Panc1 (cell line): Measurements from ENCODE around the gene OR6N1. TPM values are rescaled to one million over a fixed set of nuclear protein-coding genes. Genes with fewer than 3 reads are reported as not detected.

ENCODE experiments used
- ATAC-seq: fragments of 200-7000 bp; cut with Tn5 transposase; 2 replicates; pipeline ENCODE4 v1.9.1; 2020; ENCODE audit warnings: mild to moderate bottlenecking, moderate library complexity
- BruUV-seq: library from RNA; stranded (reverse); fragments of 400-500 nt; replicated peaks from 2 replicates; lab custom pipeline; 2021; lab: Mats Ljungman, UMichigan
- CTCF ChIA-PET: fragments of 300-600 bp; sonication (Branson Sonifier 250); formaldehyde crosslinking; loops from one replicate; lab custom pipeline; 2022; ENCODE audit warnings: antibody characterized with exemption; lab: Charles Lee
- POLR2A ChIA-PET: fragments of 300-600 bp; sonication (Branson Sonifier 250); formaldehyde crosslinking; loops from one replicate; lab custom pipeline; 2022; ENCODE audit warnings: antibody characterized with exemption; lab: Charles Lee
- DNase-seq: peaks from one replicate; pipeline ENCODE4 v3.0.0-alpha.2; 2010; ENCODE audit warnings: low read depth, low spot score
- H3K27ac ChIP-seq: 2 replicates; pipeline ENCODE4 v1.5.1; 2011; ENCODE audit warnings: mild to moderate bottlenecking, low read length, inconsistent platforms
- H3K27me3 ChIP-seq: fragments of 200-500 bp; sonication (Bioruptor generic); 2 replicates; pipeline ENCODE4 v1.6.0; 2014; ENCODE audit warnings: low read length, inconsistent platforms; ENCODE audit not compliant: control insufficient read depth, insufficient read depth
- H3K36me3 ChIP-seq: fragments of 200-500 bp; sonication (Bioruptor generic); 2 replicates; pipeline ENCODE4 v1.5.1; 2014; ENCODE audit warnings: inconsistent platforms, mild to moderate bottlenecking, low read length, moderate library complexity; ENCODE audit not compliant: control insufficient read depth, insufficient read depth
- H3K4me1 ChIP-seq: 2 replicates; pipeline ENCODE4 v1.5.1; 2011; ENCODE audit warnings: inconsistent platforms, mild to moderate bottlenecking, low read length, moderate library complexity; ENCODE audit not compliant: control insufficient read depth, insufficient read depth
- H3K4me3 ChIP-seq, 2 experiments: 2 replicates each; pipeline ENCODE4 v1.5.1; 2011 to 2012; ENCODE audit warnings: low read depth in 2 of 2, low read length in 2 of 2, mild to moderate bottlenecking in 2 of 2, inconsistent platforms in 1 of 2, moderate library complexity in 1 of 2
- H3K9me3 ChIP-seq: fragments of 200-500 bp; sonication (Bioruptor generic); 2 replicates; pipeline ENCODE4 v1.5.1; 2014; ENCODE audit warnings: low read depth, mild to moderate bottlenecking, inconsistent platforms, low read length, moderate library complexity; ENCODE audit not compliant: control insufficient read depth, insufficient read depth
- POLR2AphosphoS5 ChIP-seq: IDR thresholded peaks from 2 replicates; pipeline ENCODE4 v1.6.1; 2012; ENCODE audit warnings: mild to moderate bottlenecking, low read depth, low read length, moderate library complexity
- SIN3A ChIP-seq: IDR thresholded peaks from 2 replicates; pipeline ENCODE4 v1.6.1; 2012; ENCODE audit warnings: low read depth, mild to moderate bottlenecking, low read length, moderate library complexity, borderline replicate concordance; ENCODE audit not compliant: insufficient read depth
- TCF7L2 ChIP-seq: IDR thresholded peaks from 2 replicates; pipeline ENCODE4 v1.6.1; 2011; ENCODE audit warnings: mild to moderate bottlenecking, low read depth, low read length, inconsistent platforms
- in situ Hi-C: cut with HindIII; loops from 2 replicates; pipeline ENCODE4 v1.10.0; 2016; ENCODE audit warnings: low sequenced_read_pairs, low pct_unique_long_range_greater_than_20kb
- intact Hi-C: fragments of 100-400 bp; cut with micrococcal nuclease; formaldehyde crosslinking; loops from one replicate; pipeline ENCODE4 v1.10.0; 2022; ENCODE audit not compliant: unreplicated experiment
- total RNA-seq: library from RNA; stranded (reverse); gene quantifications from one replicate; pipeline ENCODE4 v1.2.1, GENCODE V29; 2021; ENCODE audit not compliant: unreplicated experiment
- TF ChIP-seq, protein P1 (sequence below): fragments of 450-650 bp; IDR thresholded peaks from 2 replicates; pipeline ENCODE4 v1.5.1; 2017; ENCODE audit warnings: mild to moderate bottlenecking
- TF ChIP-seq, protein P2 (sequence below), 2 experiments: IDR thresholded peaks; 2 replicates each; pipeline ENCODE4 v1.6.1; 2011 to 2012; ENCODE audit warnings: low read depth in 2 of 2, control low read depth in 1 of 2, low read length in 1 of 2, mild to moderate bottlenecking in 1 of 2, moderate library complexity in 1 of 2; ENCODE audit not compliant: insufficient read depth in 1 of 2

Gene OR6N1
- total RNA-seq, 1 experiment from 2014 or later = not detected

DNA sequence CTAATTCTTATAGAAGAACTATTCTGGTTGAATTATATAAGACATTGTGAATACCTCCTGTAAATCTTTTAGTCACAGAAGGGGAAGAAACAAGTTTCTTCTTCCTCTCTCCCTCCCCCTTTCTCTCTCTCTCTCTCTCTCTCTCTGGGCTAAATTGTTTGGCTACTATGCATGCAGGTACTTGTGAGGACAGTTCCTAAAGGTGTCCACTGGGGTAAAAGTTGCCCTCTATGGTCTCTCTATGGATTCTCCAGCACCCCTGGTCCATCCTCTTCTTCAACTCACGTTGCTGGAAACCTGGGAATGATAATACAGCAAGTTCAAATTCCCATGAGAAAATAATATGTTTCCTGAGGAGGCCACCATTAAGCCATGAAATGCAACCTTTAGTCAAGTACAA is 57.2 kb downstream of the OR6N1 start:
- Histone ChIP-seq H3K4me3 (no peak overlapping the region), H3K27ac (no peak overlapping the region), H3K27me3 (no peaks in the 10 kb centered on the region), H3K4me1 (no peaks in the 10 kb centered on the region), H3K36me3 (no peaks in the 10 kb centered on the region), H3K9me3 (no peaks in the 10 kb centered on the region)
- ChIA-PET POLR2A (no interaction called here), CTCF (no interaction called here)
- no peak for TF ChIP-seq SIN3A
- TF ChIP-seq POLR2AphosphoS5 = no peak
- TF ChIP-seq, protein P1, sequence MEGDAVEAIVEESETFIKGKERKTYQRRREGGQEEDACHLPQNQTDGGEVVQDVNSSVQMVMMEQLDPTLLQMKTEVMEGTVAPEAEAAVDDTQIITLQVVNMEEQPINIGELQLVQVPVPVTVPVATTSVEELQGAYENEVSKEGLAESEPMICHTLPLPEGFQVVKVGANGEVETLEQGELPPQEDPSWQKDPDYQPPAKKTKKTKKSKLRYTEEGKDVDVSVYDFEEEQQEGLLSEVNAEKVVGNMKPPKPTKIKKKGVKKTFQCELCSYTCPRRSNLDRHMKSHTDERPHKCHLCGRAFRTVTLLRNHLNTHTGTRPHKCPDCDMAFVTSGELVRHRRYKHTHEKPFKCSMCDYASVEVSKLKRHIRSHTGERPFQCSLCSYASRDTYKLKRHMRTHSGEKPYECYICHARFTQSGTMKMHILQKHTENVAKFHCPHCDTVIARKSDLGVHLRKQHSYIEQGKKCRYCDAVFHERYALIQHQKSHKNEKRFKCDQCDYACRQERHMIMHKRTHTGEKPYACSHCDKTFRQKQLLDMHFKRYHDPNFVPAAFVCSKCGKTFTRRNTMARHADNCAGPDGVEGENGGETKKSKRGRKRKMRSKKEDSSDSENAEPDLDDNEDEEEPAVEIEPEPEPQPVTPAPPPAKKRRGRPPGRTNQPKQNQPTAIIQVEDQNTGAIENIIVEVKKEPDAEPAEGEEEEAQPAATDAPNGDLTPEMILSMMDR = no peak
- no peak for TF ChIP-seq TCF7L2
- TF ChIP-seq, protein P2, sequence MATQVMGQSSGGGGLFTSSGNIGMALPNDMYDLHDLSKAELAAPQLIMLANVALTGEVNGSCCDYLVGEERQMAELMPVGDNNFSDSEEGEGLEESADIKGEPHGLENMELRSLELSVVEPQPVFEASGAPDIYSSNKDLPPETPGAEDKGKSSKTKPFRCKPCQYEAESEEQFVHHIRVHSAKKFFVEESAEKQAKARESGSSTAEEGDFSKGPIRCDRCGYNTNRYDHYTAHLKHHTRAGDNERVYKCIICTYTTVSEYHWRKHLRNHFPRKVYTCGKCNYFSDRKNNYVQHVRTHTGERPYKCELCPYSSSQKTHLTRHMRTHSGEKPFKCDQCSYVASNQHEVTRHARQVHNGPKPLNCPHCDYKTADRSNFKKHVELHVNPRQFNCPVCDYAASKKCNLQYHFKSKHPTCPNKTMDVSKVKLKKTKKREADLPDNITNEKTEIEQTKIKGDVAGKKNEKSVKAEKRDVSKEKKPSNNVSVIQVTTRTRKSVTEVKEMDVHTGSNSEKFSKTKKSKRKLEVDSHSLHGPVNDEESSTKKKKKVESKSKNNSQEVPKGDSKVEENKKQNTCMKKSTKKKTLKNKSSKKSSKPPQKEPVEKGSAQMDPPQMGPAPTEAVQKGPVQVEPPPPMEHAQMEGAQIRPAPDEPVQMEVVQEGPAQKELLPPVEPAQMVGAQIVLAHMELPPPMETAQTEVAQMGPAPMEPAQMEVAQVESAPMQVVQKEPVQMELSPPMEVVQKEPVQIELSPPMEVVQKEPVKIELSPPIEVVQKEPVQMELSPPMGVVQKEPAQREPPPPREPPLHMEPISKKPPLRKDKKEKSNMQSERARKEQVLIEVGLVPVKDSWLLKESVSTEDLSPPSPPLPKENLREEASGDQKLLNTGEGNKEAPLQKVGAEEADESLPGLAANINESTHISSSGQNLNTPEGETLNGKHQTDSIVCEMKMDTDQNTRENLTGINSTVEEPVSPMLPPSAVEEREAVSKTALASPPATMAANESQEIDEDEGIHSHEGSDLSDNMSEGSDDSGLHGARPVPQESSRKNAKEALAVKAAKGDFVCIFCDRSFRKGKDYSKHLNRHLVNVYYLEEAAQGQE (IDR thresholded peaks at IDR 0.05; ENCODE audit: insufficient read depth in 1 of 2, low read depth in 2 of 2, low read length in 1 of 2) = no peak
- no peak for DNase-seq
- ATAC-seq = no peak
- no TSS peak for BruUV-seq
- in situ Hi-C loops = no loop called here
- intact Hi-C loops = no loop called here

Other genes with a start within 250 kb of the OR6N1 start
- gene OR6Y1, start 217.8 kb downstream of the OR6N1 start, total RNA-seq = not detected
- gene OR6P1, start 201.6 kb downstream of the OR6N1 start, total RNA-seq = not detected
- gene OR10X1, start 192.3 kb downstream of the OR6N1 start, total RNA-seq = not detected
- not detected for gene OR10Z1, start 166.9 kb downstream of the OR6N1 start, total RNA-seq
- gene SPTA1, start 85.5 kb downstream of the OR6N1 start, total RNA-seq = not detected
- gene OR6K2, start 71.5 kb downstream of the OR6N1 start, total RNA-seq = not detected
- not detected for gene OR6K3, start 51.5 kb downstream of the OR6N1 start, total RNA-seq
- not detected for gene OR6K6, start 17.5 kb downstream of the OR6N1 start, total RNA-seq
- gene OR6N2, start 9.0 kb upstream of the OR6N1 start, total RNA-seq = not detected
- not detected for gene MNDA, start 59.2 kb upstream of the OR6N1 start, total RNA-seq
- not detected for gene PYHIN1, start 159.4 kb upstream of the OR6N1 start, total RNA-seq
- 0.36 TPM for gene IFI16, start 237.7 kb upstream of the OR6N1 start, total RNA-seq